ENCODE results near the gene PREX1. TPM values are rescaled to one million over a fixed set of nuclear protein-coding genes. Genes with fewer than 3 reads are reported as not detected.
A peak's percentile ranks its signal among the peaks of the same experiment; 100 is the strongest.

Gene PREX1
- total RNA-seq, 1 donor = 57.4 TPM

DNA sequence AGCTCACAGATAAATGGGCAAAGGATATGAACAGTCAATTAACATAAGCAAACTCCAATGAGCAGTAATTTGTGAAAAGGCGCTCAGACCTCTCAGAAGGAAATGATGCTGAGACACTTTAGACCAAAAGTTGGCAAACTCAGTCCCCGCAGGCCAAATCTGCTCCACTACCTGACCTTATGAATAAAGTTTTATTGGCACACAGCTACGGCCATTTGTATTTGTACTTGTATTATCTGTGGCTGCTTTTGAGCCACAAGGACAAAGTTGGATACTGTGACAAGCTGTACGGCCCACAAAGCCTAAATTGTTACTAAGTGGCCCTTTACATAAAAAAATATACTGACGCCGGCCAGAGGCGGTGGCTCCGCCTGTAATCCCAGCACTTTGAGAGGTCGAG lies 167.0 kb downstream of the PREX1 start:
- DNase-seq (ENCODE audit: low read depth) = no peak
- TF ChIP-seq, protein P1, sequence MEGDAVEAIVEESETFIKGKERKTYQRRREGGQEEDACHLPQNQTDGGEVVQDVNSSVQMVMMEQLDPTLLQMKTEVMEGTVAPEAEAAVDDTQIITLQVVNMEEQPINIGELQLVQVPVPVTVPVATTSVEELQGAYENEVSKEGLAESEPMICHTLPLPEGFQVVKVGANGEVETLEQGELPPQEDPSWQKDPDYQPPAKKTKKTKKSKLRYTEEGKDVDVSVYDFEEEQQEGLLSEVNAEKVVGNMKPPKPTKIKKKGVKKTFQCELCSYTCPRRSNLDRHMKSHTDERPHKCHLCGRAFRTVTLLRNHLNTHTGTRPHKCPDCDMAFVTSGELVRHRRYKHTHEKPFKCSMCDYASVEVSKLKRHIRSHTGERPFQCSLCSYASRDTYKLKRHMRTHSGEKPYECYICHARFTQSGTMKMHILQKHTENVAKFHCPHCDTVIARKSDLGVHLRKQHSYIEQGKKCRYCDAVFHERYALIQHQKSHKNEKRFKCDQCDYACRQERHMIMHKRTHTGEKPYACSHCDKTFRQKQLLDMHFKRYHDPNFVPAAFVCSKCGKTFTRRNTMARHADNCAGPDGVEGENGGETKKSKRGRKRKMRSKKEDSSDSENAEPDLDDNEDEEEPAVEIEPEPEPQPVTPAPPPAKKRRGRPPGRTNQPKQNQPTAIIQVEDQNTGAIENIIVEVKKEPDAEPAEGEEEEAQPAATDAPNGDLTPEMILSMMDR (IDR thresholded peaks at IDR 0.05; ENCODE audit: insufficient read depth, low read depth, low read length) = no peak
- H3K4me3 ChIP-seq (ENCODE audit: low read depth, low read length) = no peak overlapping the region

DNA sequence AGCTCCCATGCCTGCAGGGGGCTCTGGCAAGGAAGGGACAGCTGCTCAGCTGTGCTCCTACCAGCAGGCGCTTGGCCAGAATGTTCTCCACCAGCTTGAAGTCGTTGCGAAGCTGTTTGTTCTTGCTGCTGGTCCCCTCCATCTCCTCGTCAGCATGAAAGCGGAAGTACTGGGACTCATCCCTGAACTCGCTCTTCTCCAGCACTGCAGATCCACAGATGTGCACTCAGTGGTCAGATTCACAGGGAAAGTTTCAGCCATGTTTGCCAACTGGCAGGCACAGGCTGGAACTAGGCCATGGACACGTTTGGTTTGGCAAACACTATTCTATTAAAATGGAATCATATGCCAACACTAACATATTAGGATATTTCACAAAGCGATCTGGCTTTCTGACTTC lies 167.9 kb downstream of the PREX1 start:
- TF ChIP-seq, protein P1 (IDR thresholded peaks at IDR 0.05; ENCODE audit: insufficient read depth, low read depth, low read length) = no peak
- no peak overlapping the region for H3K4me3 ChIP-seq (ENCODE audit: low read depth, low read length)
- DNase-seq (ENCODE audit: low read depth) = no peak

DNA sequence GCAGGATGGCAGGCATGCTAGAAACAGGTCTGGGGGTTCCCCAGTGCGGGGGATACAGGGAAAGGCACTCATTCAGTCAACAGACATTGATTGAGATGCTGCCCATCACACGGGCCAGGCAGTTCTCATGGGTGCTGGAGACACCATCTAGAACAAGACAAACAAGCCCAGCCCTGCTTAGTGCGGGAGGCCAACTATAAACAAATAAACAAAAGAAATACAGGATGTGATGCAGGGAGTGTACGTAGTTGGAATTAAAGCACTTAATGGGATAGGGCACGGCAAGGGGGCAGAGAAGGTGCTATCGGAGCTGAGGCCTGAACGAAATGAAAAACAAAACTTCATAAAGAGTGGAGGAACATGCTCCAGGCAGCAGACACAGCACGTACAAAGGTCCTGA lies 169.3 kb downstream of the PREX1 start:
- DNase-seq (ENCODE audit: low read depth) = no peak
- no peak overlapping the region for H3K4me3 ChIP-seq (ENCODE audit: low read depth, low read length)
- TF ChIP-seq, protein P1 (IDR thresholded peaks at IDR 0.05; ENCODE audit: insufficient read depth, low read depth, low read length) = no peak

DNA sequence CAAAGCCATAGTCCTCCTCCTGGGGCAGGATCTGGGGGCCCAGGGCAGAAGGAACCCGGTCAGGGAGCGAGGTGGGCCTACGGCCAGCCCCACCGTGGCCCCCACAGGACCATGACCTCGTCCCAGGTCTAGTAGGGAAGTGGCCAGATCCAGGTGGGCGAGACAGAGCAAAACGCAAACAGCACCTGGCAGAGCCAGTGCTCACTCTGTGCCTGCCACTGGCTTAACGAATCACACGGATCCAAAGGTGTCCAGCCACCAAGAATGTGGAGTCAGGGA lies 169.7 kb downstream of the PREX1 start:
- DNase-seq (ENCODE audit: low read depth) = no peak
- H3K4me3 ChIP-seq (ENCODE audit: low read depth, low read length) = no peak overlapping the region
- TF ChIP-seq, protein P1 (IDR thresholded peaks at IDR 0.05; ENCODE audit: insufficient read depth, low read depth, low read length) = no peak

DNA sequence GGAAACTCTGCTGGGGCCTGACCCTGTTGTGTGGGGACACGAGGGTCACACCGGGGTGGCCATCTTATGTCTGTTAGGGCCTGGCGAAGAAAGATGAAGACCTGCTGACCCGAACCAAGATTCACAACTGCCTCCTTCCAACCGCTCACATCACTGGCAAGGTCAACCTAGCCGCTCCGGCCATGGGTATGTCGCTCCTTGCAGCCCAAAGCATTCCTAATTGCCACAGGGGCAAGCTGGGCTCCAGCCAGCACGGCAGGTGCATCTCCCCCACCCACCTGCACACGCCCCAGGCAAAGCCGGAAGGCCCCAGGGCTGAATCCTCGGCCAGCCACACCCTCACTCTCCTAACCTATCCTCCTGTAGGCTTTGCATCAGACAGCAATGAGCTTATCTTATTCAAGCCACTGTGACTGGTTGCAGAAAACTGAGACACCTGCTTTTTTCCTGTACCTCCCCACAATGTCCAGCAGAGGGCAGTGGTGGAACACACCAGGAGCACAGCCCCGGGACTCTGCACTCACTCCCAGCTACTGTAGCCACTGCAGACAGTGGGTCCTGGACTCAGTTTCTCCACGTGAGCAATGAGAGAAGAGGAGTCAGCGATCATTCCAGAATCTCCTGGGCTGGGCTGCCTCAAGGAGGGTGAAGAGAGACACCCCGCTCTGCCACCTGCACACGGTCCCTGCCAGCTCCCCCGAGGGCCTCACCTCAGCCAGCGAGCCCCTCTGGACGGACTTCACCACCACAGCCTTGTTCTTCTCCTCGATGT lies 170.2 kb downstream of the PREX1 start:
- peak; percentile 77 for DNase-seq (ENCODE audit: low read depth)
- TF ChIP-seq, protein P1 (IDR thresholded peaks at IDR 0.05; ENCODE audit: insufficient read depth, low read depth, low read length) = peak; percentile 95

DNA sequence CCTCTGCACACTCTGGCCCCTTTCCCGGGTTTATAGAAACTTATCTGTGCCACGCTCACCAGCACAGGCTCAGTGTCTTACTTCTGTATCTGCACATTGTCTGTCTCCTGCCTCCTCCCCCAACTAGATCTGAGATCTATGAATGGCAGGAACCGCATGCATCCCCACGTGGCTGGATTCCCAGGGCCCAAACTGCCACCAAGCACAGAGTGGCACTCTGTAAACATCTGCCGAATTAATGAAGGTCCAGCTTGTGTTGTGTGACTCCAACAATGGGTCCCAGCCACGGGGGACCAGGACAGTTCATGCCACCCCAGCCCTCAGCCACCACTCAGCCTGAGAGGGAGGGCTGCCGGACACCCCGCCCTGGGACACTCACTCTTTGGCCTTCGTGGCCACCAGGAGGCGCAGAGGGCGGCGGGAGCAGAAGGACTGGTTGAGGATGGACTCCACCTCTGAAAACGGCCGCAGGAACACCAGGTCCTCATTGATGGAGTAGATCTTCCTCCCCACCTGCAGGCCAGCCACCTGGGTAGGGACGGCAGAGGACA lies 171.1 kb downstream of the PREX1 start:
- no peak overlapping the region for H3K4me3 ChIP-seq (ENCODE audit: low read depth, low read length)
- TF ChIP-seq, protein P1 (IDR thresholded peaks at IDR 0.05; ENCODE audit: insufficient read depth, low read depth, low read length) = no peak
- DNase-seq (ENCODE audit: low read depth) = no peak

More for the DNA sequence above, 170.2 kb downstream of the PREX1 start:
- H3K4me3 ChIP-seq (ENCODE audit: low read depth, low read length) = no peak overlapping the region

DNA sequence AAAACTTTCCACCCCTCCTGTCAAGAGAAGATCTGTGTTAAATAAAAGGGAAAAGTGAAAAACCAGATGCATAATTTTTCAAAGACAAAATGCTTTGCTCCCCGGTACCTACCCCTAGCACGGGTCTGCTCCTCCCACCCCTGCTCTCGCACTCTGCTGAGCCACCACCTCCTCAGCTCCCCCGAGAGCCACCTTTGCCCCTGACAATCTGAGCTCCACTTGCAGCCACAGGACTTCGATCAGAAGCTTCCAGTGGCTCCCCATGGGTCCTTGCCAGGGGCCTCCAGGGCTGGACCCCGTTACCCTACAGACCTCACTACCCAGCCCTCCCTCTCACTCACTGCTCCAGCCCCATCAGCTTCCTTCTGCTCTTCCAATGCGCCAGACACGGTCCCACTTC lies 171.7 kb downstream of the PREX1 start:
- DNase-seq (ENCODE audit: low read depth) = no peak
- no peak overlapping the region for H3K4me3 ChIP-seq (ENCODE audit: low read depth, low read length)
- TF ChIP-seq, protein P1 (IDR thresholded peaks at IDR 0.05; ENCODE audit: insufficient read depth, low read depth, low read length) = no peak
